Activated CD8-positive, alpha-beta memory T cell treated with anti-CD3 and anti-CD28 coated beads, Interleukin-2, amount 50 U/mL, for 1 hour (primary cell): Measurements from ENCODE around the gene NR2C1.
"Not testable (repeated sequence)": the region's sequence is repeated elsewhere in the genome, so short reads cannot be mapped to it uniquely, and the experiment has no call there.

Experiments used
- DNase-seq: peaks from one replicate; pipeline ENCODE4 v3.0.0-alpha.2; 2020; ENCODE audit errors: extremely low read depth

NR2C1 gene

DNA sequence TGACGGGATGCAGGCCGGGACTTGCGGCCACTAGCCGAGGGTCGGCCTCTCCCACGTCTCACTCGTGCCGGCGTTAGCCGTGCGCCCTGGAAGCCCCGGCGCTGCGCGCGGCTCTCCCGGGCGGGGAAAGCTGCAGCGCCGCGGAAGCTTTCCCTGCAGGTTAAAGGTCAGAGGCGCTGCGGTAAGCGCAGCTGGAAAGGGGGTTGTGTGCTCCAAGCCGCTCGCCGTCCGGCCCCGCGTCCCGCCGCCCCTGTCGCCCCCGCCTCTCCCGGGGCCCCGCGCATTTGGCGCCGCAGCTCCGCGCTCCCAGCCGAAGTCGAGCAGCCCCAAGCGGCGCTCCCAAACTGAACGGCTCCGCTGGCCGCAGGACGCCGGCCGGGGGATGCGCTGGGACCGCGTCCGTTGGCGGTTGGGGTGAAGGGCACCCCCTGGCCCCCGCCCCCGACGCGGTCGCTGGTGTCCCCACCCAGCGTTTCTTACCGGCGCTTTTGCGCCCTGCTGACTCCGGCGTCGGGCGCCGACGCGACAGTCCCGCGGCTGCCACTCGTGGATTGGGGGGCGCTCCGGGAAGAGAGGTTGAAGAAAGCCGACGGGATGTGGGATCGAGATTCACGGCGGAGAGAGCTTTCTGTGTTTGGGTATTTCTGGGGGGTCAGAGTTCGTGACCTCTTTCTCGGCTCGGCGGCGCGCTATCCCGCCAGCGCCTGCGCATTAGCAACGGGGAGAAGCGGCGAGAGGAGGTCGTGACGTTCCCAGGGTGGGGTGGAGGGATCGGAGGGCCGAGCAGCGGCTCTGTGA lies at the start of gene NR2C1:
Gene NR2C1, minus strand, starts transcription at position 719 of the 798 bp plus-strand sequence. CDS start 6,234 bp downstream, outside the sequence.
- DNase-seq: peak; percentile 82

GRCh38 chr12:95118788-95119179 lies 45.4 kb upstream of the NR2C1 start:
- no peak for DNase-seq

DNA sequence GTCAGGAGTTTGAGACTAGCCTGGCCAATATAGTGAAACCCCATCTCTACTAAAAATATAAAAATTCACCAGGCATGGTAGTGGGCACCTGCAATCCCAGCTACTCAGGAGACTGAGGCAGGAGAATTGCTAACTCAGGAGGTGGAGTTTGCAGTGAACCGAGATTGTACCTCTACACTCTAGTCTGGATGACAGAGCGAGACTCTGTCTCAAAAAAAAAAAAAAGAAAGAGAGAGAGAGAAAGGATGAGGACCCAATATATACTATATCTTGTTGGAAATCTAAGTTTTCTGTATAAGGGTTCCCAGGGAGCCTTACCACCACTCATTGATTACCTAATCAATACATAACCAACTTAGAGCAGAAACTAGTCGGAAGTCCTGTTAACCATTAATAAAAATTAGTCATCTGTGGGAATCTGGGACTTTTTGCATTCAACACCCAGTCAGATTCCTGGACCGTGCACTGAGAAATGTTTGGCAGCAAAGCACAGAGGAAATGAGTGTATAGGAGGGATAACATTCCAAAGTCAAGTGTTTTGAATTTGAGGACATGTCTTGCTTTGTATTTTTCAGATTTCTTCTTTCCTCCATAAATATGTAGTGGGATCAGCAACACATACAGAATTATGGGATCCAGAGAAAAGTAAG lies 44.8 kb upstream of the NR2C1 start:
- no peak for DNase-seq

DNA sequence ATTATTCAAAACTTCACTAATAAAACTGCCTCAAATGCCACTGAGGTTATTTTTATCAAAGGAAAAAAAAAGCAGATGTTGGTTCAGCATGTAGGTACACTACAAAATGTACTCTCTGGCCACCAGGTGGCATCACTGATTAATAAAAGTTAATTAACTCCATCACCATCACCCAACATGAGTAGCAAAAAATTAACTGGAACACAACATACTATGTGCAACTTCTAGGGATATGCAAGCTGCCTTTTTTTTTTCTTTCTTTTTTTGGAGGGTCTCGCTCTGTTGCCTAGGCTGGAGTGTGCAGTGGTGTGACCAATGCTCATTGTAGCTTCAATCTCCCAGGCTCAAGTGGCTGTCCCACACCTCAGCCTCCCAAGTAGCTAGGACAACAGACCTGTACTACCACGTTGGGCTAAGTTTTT lies 43.8 kb upstream of the NR2C1 start:
- peak; percentile 40 for DNase-seq

GRCh38 chr12:95116773-95117172 lies 43.4 kb upstream of the NR2C1 start:
- no peak for DNase-seq

GRCh38 chr12:95116341-95116740 lies 42.9 kb upstream of the NR2C1 start:
- no peak for DNase-seq

- no peak for DNase-seq
Observed at GRCh38 chr12:95115641-95116040, 42.2 kb upstream of the NR2C1 start.

DNA sequence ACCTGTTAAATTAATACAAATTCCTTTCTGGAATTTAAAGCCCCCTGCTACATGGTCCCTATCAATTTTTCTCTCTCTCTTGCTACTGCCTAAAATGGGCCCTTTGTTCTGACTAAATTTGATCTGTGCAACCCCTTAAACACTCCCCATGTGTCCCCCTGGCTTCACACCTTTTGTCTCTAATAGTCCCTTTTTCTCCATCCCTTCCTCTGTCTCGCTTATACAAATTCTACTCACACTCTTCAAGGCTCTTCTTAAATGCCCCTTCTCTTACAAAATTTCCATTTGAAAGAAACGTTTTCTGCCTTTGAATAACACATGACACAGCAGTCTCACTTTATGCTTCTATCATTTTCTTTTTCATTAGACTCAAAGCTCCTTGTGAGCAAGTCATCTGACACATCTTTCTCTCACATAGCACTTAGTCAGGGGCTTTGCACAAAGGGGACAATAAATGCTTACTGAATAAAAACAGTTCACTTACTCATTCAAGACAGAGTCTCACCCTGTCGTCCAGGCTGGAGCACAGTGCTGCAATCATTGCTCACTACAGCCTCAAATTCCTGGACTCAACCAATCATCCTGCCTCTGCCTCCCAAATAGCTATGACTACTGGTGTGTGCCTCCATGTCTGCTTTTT lies 41.5 kb upstream of the NR2C1 start:
- DNase-seq: no peak

DNA sequence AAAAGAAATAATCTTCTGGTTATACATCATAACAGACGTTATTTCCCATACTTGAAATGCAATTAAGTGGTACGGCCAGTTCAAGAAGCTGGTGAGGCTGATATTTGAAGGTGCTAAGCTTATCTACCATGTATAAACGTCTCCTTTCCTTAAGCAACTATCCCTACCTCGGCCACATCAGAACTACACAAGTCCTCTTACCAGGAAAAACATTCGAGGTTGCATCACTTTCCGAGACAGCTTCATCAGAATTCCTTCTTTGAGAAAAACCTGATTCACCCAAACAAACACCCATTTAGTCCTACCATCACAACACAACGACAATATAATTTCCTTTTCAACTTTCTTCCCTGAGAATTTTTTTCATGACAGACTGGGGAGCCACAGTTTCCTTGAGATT lies 33.9 kb upstream of the NR2C1 start:
- DNase-seq: no peak

DNA sequence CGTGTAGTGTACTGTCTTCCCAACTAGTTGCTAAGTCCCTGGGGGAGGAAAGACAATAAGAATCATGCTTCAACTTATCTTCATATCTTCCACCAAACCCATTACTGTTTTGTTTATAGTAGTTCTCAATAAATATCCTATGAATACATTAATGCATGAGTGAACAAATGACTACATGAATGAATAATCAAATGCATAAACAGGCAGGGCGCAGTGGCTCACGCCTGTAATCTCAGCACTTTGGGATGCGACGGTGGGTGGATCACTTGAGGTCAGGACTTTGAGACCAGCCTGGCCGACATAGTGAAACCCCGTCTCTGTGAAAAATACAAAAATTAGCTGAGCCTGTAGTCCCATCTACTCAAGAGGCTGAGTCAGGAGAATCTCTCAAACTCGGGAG lies 32.1 kb upstream of the NR2C1 start:
- DNase-seq: no peak

- DNase-seq: no peak
Observed at GRCh38 chr12:95104919-95105452, 31.6 kb upstream of the NR2C1 start.

GRCh38 chr12:95102916-95103671 lies 29.7 kb upstream of the NR2C1 start:
- no peak for DNase-seq

DNA sequence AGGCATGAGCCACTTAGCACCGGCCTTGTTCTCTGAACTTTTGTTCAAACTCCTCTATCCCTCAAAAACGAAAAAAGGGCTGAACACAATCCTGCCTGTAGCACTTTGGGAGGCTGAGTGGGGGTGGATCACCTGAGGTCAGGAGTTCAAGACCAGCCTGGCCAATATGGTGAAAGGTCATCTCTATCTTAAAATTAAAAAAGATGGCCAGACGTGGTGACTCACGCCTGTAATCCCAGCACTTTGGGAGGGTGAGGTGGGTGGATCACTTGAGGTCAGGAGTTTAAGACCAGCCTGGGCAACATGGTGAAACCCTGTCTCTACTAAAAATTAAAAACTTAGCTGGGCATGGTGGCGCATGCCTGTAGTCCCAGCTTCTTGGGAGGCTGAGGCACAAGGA lies 28.5 kb upstream of the NR2C1 start:
- DNase-seq: not testable (repeated sequence)

DNA sequence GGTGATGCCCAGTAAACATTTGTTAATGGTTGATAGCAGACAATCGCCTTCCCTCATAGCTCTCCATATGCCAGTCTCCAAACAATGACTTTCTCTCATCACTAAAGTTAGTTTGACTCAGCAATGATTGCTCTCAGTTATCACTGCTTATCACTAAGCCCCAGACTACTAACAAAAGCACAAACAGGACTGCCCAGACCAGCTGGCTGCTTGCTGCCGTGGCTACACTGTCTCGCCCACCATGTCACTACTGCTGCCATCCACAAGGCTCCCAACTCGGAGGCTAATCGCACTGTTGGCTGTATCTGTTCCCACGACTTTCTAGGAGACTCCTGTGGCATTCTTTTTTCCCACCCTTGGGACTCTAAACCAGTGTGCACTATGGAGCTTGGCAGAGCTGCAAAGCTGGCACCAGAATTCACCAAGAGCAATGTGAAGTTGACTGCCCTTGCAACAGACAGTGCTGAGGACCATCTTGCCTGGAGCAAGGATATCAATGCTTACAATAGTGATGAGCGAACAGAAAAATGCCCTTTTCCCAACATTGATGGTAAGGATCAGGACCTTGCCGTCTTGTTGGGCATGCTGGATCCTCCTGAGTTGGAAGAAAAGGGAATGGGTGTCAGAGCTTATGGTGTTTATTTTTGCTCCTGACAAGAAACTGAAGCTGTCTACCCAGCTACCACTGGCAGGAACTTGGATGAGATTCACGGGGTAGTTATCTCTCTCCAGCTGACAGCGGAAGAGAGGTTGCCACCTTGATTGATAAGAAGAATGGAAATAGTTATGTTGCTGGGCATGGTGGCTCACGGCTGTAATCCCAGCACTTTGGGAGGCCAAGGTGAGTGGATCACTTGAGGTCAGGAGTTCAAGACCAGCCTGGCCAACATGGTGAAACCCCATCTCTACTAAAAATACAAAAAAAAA lies 27.1 kb upstream of the NR2C1 start:
- DNase-seq: no peak

GRCh38 chr12:95099270-95099790 lies 25.9 kb upstream of the NR2C1 start:
- no peak for DNase-seq

DNA sequence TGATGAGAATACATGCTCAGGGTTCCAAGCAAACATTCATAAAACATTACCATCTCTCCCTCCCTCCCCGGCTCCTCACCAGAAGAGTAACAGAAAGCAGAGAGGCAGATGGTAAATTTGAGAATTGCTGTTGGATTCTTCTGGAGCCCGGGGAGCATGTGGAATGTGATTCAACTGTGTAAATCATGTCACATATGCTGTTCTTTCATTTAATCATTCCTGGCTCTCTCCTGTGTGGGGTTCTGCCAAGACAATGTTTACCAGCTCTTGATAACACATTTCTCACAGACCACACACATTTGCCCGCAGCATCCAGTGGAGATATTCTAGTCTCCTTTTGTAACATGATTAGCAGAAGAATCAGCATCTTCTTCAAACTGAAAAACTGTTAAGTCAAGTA lies 23.4 kb upstream of the NR2C1 start:
- no peak for DNase-seq

DNA sequence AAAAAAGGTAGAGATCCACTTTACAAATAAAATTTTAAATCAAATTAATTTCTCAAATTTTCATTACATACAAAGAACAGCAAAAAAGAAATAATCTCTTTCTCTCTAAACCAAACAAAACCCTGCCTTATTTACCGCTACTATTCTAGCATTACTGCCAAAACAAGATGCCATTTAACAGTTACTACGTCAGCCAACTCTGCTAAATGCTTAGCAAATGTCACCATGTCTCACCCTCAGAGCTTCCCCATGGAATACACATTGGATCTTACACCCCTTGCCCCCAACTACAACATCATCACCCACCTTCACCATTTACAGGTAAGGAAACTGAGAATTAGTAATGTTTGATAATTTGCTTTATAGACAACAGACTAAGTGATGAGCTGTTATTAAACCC lies 23.0 kb upstream of the NR2C1 start:
- no peak for DNase-seq

DNA sequence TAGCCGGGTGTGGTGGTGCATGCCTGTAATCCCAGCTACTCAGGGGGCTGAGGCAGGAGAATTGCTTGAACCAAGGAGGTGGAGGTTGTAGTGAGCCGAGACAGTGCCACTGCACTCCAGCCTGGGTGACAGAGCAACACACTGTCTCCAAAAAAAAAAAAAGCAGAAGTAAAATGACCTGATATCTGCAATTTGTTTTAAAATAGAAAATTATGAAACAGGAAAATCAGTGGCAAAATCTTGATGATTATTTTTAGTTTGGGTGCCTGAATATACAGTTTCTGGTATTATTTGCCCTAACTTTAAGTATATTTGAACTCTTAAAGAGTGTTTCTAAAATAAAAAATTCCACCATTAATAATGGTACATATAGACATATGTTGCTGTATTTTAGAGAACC lies 22.4 kb upstream of the NR2C1 start:
- DNase-seq: not testable (repeated sequence)

- no peak for DNase-seq
Observed at GRCh38 chr12:95089462-95089861, 16.0 kb upstream of the NR2C1 start.

GRCh38 chr12:95088379-95088778 lies 15.0 kb upstream of the NR2C1 start:
- no peak for DNase-seq

GRCh38 chr12:95085612-95086011 lies 12.2 kb upstream of the NR2C1 start:
- no peak for DNase-seq
